ENCODE data around the gene NTSR2.

NTSR2 gene

DNA sequence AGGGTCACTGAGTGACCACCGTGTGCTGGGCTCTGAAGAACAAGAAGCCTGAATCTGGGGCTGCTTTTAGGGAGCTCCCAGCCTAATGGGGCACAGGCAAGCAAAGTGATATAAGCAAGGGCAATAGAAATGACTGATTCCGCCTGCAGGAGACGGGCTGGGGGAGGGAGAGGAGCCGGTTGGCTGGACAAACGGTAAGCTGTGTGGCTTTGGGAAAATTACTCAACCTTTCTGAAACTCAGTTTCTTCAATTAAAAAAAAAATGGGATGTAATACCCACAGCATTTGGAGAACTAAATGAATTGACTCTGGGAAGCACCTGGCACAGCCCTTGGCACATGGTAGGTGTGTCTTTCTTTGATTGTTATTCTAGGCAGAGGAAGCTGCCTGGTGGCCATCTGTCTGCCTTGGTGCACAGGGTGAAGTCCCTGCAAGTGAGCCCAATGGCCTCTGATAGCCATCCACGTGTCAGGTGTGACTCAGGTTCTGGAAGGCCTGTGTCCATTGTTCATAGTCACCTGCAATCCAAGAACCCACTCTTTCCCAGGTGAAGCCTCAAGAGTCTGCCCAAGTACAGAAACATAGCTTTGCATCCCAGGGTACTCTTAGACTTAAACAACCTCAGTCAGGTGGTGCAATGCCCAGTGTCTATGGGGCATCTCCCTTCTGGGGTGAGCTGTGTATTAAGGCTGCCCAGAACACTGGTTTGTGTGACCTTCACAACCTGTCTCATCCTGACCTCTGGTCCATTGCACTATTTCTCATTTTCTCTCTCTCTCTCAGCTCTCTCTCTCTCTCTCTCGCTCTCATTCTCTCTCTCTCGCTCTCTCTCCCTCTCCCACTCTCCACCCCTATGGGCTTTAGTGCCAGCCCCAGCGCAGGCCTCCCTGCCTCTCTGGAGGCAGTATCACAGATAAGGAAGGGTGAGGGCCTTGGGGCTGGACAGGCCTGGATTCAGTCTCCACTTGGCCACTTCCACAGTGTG lies 30.0 kb upstream of the NTSR2 start:
- DNase-seq (ENCODE audit: low read depth, low spot score), result no peak

DNA sequence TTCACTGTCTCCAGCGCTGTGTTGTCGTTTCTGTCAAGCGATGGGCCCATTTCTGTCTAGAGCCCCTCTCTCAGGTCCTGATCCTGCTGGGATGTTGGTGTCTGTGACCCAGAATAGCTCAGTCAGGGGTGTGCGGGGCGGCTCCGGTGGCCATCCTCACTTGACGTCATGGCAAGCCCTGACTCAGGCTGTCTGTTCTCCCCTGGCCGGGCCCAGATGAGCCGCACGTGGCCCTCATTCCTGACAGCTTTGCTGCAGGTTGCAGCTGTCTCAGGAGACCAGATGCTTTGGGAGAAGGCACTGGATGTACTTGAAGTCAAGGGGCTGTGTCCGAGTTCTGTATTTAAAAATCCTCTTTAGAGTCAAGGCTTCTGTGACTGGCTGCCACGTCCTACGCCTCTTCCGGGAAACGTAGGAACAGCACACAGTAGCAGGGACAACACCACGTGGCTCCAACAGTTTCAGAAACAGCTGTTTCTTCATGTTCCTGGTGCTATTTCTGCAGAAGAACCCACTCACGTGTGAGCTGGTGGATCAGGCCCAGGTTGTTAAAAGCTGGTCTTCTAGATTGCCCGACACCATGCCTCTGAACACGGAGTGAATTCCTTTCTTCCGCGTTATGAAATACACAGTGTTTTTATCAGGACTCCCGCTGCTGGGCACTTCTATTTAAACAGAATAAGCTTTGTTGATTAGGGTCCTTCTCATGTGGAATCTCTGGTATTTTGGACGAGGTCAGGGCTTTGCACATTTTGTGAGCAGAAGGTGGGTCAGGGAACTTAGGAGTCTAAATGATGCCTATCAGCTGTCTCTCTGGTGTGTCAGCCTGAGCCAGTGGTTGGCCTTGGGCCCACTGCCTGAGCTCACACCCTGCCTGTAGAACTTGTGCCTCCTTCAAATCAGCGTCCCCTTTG lies 28.3 kb upstream of the NTSR2 start:
- DNase-seq (ENCODE audit: low read depth, low spot score), result no peak

DNA sequence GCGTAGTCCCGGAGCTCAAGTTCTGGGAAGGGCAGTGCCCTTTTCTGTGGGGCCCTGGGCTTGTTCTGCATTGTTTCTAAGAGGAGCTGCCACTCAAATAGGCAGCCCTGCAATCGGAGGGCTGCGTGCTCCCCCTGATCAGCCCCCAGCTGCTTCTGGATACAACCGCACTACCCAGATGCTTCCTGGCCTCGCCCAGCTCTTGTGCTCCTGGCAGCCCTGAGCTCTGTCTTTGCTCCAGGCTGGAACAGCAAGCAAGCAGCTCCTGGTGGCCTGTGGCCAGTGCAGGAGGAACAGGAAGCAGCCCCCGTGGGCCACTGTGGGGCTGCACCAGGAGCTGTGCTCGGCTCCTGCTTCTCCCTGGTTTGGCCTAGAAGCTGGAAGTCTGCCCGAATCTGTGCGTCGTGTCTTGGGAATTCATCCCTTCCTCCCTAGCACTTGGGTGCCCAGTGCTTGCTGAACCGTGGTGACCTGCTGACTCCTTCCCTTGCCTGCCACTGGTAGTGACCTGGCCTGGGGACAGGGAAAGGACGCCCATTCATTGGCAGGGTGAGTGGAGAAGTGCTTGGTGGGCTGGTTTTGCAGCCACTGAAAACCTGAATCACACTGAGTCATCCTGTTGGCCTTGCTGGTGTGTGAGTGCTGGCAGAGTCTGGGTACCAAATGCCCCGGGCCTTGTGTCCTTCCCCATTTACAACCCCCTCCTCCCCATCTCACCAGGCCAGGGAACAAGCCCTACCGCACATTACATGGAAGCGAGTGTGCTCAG lies 27.3 kb upstream of the NTSR2 start:
- DNase-seq (ENCODE audit: low read depth, low spot score), result peak; percentile 29

DNA sequence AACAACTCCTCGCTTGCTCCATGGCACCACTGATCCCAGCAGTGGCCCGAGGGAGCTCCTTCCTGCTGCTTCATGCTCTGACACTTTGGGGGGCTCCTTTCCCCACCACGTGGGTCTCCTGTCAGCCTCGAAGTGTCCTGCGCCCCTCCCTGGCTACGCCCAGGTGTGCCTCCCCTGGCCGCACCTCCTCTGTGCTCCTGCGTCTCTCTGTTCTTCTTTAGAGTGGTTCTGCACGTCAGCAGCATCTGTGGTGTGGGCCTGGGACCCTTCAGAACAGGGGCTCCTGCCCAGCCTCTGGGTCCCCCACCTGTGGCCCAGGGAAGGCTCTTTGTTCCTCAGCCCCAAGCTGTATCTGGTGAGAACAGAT lies 26.7 kb upstream of the NTSR2 start:
- DNase-seq (ENCODE audit: low read depth, low spot score), result no peak

DNA sequence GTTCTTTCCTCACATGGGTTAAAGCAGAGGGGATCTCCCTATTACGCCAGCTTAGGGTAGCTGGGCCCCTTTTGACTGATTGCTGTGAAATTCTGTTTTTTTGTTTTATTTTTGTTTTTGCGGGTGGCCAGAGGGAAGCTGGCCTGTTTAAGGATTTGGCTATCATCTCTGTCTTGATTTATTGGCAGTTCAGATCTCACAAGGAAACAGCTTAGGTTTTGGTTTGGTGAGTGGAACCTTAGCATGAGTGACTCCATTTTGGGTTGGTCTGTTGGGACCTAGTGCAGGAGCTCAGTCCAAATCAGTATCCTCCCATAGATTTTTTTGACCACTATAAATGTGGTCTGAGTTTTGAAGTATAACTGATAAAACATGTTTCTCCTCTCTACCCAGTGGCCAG lies 25.6 kb upstream of the NTSR2 start:
- no peak for DNase-seq (ENCODE audit: low read depth, low spot score)

DNA sequence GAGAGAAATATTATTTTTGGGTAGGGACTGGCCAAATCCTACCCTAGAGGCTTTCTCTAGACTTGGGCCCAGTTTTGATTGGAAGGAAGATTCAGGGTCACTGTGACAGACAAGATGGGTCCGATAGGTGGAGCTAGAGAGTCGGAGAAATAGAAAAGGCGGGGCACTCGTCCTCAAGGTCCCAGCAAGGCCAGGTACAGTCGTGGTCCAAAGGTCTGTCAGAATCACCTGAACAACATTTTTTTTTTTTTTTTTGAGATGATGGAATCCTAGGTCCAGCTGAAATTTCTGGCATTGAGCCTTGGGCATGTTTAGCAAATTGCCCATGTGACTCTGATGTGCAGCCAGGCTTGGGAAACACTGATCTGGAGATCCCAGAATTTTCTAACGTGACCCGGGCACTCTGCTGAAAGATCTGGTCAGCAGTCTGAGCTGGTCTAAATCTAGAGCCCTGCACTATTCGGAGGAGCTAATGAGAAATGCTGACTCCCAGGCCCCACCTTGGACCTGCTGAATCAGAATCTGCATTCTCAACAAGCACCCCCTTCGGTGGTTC lies 23.0 kb upstream of the NTSR2 start:
- DNase-seq (ENCODE audit: low read depth, low spot score), result peak; percentile 75

DNA sequence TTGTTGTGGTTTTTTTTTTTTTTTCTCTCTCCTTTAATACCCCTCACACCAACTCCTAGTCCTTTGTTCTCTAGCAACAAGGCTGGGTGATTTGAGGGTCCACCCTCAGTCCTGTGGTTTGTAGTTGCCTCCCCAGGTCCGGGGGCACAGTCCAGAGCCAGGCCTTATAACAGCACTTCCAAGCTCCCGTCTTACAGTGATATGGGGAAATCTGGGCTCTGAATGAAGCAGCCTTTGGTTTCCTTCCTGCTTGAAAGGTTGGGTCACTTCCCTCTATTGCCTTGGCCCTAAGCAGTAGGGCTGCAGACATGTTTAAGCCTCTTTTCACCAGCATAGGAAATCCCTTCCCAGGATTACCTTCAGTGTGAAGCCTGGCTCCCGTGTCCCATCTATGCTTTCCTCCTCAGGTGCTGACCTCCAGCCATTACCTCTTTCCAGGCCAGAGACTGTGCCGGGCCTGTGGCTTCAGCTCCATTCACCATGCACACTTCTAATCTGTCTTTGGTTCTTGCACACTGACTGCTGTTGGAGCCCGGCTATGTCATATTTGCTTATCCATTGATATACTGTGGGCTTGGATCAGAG lies 21.2 kb upstream of the NTSR2 start:
- no peak for DNase-seq (ENCODE audit: low read depth, low spot score)

DNA sequence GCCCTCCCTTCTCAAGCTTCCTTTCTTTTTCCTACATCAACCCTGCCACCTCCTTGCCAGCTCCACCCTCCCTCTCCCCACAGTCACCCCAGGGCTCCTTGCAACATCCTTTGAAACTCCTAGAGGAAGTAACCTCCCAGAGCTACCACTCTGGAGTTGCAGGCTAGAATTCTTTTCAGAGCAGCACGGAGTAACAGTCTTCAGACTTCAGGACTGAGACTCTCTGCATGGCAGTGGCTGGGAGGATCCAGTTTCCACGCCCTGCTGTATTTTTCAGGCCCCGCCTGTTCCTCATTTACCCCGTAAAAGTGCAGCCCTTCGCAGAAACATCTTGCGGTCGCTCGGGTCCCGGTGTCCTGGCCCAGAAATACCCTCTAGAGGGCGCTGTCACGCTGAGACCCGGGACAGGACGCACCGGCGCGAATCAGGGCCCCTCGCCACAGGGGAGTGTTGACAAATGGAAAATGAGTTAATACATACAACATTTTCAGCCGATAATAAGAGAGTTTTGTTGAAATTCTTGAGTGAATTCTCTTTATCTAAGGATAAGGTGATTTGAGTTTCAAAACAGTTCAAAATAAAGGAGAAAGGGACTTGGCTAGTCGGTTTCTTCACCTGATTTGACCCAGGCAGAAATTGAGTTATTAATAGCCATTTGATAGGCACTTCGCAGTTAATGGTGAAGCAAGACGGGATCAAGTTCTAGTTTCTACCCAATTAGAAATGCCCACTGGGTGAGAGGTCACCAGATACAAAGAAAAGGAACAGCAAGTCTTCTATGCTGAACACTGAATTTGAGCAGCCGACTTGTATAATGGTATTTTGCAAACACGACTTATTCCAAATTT lies 18.5 kb upstream of the NTSR2 start:
- peak; percentile 90 for DNase-seq (ENCODE audit: low read depth, low spot score)

DNA sequence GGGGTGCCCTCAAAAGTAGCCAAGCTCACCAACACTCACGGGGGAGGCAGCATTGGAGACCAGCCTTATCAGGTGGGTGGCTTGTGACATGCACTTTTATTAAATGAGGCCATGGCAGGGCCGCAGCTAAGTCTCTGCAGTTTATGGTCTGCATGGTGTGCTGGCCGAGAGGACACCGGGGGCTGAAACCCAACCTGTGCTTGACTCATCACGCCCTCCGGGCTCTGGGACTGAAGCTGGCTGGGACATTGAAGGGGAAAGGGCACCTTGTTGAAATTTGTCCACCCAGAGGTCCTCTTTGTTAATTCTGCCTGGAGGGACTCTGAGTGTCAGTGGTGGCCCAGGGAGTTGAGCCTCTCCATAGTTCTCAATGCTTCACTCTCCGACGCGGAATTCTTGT lies 17.7 kb upstream of the NTSR2 start:
- DNase-seq (ENCODE audit: low read depth, low spot score), result peak; percentile 54

DNA sequence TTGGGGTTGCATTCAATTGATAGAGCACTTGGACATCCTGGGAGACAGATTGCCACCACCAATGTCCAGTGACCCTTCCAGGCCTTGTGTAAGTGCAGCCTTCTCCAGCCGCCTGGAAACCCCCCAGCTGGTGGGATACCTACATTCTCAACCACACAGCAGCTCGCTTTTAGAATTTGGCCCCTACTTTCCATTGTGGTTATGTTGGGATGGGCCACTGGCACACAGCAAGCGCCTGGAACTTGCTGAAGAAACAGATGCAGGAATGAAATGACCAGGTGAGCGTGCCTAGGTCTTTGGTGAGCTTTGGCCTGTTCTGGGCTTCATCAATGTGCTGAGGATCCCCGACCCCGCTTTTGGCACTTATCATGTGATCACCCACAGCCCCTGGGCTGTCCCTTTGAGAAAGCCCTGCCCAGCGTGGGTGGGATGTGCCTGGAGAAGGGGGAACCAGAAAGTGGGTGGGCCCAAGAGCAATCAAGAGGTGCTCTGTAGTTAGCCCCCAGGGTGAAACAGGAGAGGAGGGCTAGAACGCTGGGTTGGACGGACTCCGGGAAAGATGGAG lies 16.0 kb upstream of the NTSR2 start:
- no peak for DNase-seq (ENCODE audit: low read depth, low spot score)

DNA sequence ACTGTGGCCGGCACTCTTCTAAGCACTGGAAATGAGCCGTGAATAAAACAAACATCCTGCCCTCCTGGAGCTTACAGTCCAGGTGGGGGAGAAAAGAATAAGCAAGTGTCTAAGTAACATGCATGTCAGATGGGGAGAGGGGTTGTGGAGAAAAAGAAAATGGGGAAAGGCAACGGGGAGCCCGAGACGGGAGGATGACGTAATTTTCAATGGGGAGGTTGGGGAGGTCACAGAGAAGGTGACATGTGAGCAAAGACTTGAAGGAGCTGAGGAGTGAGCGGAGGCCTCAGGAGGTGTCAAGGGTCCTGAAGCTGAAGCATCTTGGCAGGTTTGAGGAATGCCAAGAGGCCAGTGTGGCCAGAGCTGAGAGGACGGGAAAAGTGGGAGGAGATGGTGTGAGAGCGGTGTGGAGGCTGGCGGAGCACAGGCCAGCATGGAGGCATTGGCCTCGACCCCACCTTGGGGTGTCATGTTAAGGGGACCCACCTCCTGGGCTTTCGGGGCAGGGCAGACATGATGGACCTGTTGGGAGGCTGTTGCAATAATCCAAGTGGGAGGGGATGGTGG lies 15.0 kb upstream of the NTSR2 start:
- DNase-seq (ENCODE audit: low read depth, low spot score), result no peak

DNA sequence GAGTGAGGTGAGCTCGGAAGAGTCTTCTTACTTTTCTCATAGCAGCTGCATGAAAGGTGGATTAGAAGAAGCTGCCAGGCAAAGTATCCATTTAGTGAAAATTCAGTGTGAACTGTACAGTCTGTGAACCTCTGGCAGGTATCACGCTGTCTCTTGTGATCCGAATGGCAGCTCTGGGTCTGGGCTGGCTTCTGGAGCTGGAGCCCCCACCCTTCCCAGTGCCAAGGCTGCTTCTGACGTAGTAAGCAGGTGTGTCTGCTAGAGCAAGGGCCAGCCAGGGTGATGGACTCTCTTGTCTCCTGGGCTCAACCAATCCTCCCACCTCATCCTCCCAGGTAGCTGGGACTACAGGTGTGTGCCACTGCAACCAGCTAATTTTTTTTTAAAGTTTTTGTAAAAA lies 14.0 kb upstream of the NTSR2 start:
- DNase-seq (ENCODE audit: low read depth, low spot score), result no peak

DNA sequence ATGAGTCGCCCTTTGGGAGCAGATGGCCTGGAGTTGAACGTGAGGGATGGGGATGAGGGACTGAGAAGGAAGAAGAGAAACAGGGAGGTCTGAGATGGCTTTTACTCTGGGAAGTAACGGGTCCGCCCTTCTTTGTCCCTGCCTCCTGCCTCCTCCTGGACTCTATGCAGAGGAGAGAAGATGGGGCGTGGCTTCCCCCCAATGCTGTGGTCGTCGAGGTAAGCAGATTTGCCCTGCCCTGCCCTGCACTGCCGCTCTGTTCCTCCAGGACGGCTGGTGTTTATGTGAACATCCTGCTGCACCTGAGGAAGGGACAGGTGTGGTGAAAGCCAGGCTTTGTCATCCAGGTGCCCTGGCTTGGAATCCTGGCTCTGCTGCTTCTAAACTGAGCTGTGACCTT lies 13.5 kb upstream of the NTSR2 start:
- no peak for DNase-seq (ENCODE audit: low read depth, low spot score)

DNA sequence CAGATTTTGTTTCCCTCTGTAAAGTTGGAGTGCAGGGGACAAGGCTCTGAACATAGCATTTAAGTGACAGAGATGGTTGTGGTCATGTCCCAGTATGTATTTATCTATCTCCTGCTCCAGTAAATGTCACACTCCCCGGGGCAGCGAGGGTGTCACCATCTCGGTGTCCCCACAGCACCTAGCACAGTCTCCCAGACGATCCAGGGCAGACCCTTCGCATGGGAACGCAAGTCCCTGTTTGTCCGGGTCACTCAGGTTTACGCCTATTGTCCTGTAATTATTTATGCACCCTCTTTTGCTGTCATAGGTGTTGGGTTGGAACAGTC lies 12.6 kb upstream of the NTSR2 start:
- DNase-seq (ENCODE audit: low read depth, low spot score), result no peak

DNA sequence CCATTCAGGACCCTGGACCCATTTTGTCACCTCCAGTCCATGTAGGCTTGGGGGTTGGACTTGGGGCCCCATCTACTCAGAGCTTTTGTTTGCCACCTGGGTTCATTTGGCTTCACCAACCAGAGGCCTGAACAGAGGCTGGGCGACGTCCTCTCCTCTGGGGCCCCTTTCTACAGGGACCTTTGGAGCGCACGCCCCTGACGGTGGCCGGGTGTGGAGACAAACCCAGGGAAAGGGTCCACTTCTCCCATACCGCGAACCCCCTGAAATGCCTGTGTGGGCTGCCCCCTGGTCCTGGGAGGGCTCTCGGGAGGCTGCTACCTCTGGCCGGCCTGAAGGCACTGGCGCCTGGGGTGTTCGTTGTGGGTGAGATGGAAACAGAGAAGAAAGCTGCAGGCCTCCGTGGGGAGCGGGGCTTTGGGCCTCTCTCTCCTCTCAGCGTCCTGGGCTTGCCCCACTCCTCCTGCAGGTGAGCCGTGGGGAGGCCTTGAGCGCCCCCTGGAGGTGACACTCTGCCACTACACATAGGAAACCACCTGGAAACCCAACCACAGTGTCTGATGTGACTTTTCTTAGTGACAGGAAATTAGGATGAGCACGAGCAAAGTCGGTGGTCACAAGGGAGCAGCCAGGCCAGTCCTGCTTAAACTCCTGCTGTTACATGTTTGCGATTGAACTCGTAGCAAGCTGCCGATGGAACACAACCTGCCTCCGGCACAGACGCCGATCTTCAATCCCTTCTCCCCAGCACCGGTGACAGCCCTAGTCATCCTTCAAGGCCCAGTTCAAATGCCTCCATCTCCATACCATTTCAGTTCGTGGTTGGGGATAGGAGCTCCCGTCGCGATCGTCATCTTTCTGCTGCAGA lies 12.0 kb upstream of the NTSR2 start:
- DNase-seq (ENCODE audit: low read depth, low spot score), result peak; percentile 88

DNA sequence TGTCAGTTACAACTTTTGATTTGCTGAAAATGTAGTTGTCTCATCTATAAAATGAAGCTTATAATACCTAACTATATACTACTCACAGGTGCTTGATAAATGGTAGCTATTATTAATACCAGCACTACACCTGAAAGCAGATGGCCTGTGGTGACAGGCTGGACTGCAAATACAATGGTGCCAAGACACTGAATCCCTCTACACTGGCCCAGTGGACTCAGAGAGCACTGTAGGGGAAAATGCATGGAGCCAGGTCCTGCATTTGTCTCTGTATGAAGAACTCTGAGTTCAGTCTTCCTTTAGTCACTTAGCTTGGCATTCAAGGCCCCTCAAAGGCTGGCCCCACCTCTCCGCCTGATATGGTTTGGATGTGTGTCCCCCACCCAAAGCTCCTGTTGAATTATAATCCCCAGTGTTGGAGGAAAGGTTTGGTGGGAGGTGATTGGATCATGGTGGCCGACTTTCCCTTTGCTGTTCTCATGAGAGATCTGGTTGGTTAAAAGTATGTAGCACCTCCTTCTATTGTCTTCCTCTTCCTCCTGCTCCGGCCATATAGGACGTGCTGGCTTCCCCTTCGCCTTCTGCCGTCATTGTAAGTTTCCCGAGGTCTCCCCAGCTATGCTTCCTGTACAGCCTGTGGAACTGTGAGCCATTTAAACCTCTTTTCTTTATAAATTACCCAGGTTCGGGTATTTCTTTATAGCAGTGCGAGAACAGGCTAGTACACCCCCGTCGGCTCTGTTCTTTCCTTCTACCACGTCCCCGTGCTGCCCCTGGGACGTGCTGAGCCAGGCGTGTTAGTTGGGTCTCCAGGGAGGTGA lies 11.1 kb upstream of the NTSR2 start:
- DNase-seq (ENCODE audit: low read depth, low spot score), result no peak

DNA sequence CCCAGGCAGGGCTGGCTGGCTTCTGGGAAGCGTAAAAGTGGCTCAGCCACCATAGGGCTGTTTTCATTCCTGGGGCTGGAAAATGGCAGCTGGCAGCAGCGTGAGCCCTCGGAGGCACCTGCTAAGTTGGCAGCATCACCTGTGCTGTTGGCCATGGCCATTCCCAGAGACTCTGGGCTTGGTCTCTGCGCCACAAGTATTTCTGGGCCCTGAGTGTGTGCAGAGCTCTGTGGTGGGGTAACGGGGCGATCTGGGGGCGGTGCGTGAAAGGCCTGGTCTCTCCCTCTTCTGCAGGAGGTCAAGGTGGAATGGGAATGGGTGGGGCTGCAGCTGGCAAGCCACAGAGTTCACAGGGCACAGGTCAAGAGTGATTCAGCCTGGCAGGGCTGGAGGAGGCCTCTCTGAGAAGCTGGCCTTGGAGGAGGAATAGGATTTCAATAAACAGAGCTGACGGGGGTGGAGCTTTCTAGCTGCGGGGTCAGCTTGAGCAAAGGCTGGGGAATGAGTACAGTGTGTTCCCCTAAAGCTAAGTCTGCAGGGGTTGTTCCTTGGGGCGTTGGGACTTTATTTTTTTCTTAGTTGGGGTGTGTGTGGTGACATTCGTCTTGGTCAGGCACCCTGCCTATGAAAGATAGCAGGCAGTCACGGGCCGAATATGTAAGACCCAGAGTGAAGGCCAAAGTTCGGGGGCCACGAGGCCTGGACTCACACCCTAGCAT lies 10.3 kb upstream of the NTSR2 start:
- DNase-seq (ENCODE audit: low read depth, low spot score), result no peak
